Measurements from ENCODE around the gene CLEC10A.

GRCh38 chr17:7043182-7043496 lies 36.9 kb downstream of the CLEC10A start:
- TF ChIP-seq CTCF (conservative IDR thresholded peaks at IDR 0.05; ENCODE audit: low read depth in 2 of 2) (no peak), ZNF331 (CRISPR knock-in tag; IDR thresholded peaks at IDR 0.05; ENCODE audit: low read depth) (no peak), JUNB (IDR thresholded peaks at IDR 0.05; ENCODE audit: unreplicated experiment) (no peak), EZH2 (IDR thresholded peaks at IDR 0.05; ENCODE audit: low read depth, unreplicated experiment) (peak; percentile 31), POLR2AphosphoS5 (IDR thresholded peaks at IDR 0.05; ENCODE audit: low read depth) (no peak)

All from GM23338 (cell line).